ENCODE measurements around the gene H6PD. TPM values are rescaled to one million over a fixed set of nuclear protein-coding genes. Genes with fewer than 3 reads are reported as not detected.

The H6PD gene
- total RNA-seq, 1 donor from 2014 or later: 43.7 TPM

DNA sequence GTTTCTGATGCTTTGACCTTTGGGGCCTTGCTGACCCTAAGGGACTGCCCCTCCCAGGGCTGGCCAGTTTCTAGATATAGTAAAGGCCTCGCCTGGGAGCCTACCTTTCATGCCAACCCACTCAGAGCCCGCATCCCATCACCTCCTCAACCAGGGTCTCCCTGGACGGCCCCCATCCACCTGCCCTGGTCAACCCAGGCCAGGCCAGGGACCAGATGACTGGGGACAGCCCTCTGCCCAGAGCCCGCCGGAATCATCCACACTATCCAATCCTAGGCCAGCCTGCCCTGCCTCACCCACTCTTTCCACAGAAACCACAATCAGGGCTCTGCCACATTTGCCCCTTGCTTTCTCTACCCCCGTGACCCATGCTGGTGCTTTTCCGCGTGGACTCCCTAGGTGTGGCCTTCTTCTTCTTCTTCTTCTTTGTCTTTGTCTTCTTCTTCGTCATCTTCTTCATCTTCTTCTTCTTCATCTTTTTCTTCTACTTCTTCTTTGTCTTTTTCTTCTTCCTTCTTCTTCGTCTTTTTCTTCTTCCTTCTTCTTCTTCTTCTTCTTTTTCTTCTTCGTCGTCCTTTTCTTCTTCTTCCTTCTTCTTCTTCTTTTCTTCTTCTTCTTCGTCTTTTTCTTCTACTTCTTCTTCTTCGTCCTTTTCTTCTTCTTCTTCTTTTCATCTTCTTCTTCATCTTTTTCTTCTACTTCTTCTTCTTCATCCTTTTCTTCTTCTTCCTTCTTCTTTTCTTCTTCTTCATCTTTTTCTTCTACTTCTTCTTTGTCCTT, 11.5 kb upstream of the H6PD start:
- Histone ChIP-seq H3K4me1 (no peaks in the 10 kb centered on the region), H3K27ac (no peak overlapping the region), H3K4me3 (no peak overlapping the region), H3K36me3 (no peaks in the 10 kb centered on the region), H3K9me3 (no peaks in the 10 kb centered on the region), H3K27me3 (no peaks in the 10 kb centered on the region)
- intact Hi-C loops (cut with DNase I): no loop called here
- TF ChIP-seq, protein P1, sequence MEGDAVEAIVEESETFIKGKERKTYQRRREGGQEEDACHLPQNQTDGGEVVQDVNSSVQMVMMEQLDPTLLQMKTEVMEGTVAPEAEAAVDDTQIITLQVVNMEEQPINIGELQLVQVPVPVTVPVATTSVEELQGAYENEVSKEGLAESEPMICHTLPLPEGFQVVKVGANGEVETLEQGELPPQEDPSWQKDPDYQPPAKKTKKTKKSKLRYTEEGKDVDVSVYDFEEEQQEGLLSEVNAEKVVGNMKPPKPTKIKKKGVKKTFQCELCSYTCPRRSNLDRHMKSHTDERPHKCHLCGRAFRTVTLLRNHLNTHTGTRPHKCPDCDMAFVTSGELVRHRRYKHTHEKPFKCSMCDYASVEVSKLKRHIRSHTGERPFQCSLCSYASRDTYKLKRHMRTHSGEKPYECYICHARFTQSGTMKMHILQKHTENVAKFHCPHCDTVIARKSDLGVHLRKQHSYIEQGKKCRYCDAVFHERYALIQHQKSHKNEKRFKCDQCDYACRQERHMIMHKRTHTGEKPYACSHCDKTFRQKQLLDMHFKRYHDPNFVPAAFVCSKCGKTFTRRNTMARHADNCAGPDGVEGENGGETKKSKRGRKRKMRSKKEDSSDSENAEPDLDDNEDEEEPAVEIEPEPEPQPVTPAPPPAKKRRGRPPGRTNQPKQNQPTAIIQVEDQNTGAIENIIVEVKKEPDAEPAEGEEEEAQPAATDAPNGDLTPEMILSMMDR (IDR thresholded peaks at IDR 0.05): no peak
- DNase-seq: no peak
- ATAC-seq: peak; percentile 27

DNA sequence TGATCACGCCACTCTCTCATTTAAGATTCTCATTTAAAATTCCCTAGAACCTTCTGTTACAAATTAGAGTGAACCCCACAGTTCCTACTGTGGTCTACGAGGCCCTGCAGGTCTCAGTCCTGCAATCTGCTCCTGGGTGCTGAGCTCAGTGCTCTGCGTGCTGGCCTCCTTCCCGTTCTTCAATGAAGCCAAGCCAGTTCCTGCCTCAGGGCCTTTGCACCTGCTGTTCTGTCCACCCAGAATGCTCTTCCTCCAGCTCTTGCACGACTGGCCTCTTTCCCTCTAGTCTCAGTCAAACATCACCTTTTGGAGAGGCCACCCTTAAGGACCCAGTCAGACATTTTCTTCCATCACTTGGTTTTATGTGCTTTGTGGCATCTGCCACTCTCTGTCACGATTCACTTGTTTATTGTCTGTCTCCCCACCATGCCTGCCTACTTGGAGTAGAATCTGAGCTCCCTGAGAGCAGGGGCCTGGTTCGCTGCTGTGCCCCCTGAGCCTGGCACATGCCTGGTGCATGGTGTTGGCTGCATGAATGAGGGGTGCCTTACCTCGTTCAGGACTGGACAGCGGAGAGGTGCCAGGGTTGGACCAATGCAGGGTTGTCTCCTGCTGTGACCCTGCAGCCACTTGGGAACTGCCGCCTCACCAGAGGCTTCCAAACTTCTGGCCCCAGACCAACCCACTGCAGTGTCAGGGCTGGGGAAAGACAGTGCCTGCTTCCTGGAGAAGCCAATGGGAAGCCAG, 9.7 kb upstream of the H6PD start:
- TF ChIP-seq, protein P1 (IDR thresholded peaks at IDR 0.05): no peak
- no peaks in the 10 kb centered on the region for H3K9me3 ChIP-seq
- H3K4me1 ChIP-seq: no peaks in the 10 kb centered on the region
- H3K27me3 ChIP-seq: no peaks in the 10 kb centered on the region
- no peaks in the 10 kb centered on the region for H3K36me3 ChIP-seq
- ATAC-seq (no peak), DNase-seq (no peak)
- H3K4me3 ChIP-seq: no peak overlapping the region
- H3K27ac ChIP-seq: no peak overlapping the region
- intact Hi-C loops (cut with DNase I): no loop called here

DNA sequence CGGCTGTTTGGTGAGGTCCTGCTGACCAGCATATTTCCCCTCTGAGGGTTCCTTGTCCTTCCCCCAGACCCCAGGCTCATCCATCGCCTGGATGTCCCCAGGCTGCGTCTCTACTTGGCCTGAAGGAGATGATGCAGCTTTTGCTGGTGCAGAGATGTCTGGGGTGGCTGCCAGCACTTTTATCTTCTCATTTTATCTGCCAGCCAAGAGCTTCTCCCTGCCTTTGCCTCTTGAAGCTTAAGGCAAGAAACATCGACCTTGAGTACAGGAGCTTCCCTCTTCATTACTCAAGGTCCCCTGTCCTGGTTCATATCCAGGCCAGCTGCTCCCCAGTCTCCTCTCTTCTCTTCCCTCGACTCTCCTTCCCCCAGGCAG, 9.2 kb upstream of the H6PD start:
- no peaks in the 10 kb centered on the region for H3K4me1 ChIP-seq
- DNase-seq: no peak
- no peak for ATAC-seq
- no peaks in the 10 kb centered on the region for H3K9me3 ChIP-seq
- H3K4me3 ChIP-seq: no peak overlapping the region
- H3K36me3 ChIP-seq: no peaks in the 10 kb centered on the region
- intact Hi-C loops (cut with DNase I): no loop called here
- TF ChIP-seq, protein P1 (IDR thresholded peaks at IDR 0.05): no peak
- no peak overlapping the region for H3K27ac ChIP-seq
- H3K27me3 ChIP-seq: no peaks in the 10 kb centered on the region

DNA sequence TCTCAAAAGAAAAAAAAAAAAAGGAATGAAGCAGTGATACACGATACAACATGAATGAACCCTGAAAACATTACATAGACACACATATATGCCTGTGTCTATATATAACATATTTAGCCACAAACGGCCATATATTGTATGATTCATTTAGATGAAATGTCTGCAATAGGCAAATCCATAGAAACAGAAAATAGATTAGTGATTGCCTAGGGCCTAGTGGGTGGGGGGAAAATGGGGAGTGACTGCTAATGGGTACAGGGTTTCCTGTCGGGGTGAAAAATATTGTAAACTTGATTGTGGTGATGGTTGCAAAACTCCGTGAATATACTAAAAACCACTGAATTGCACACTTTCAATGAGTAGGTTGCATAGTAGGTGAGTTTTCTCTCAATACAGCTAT, 6.0 kb upstream of the H6PD start:
- ATAC-seq: no peak
- Histone ChIP-seq H3K27ac (no peak overlapping the region), H3K4me3 (no peak overlapping the region), H3K27me3 (no peaks in the 10 kb centered on the region), H3K9me3 (no peaks in the 10 kb centered on the region), H3K4me1 (peaks cover 7% of the 10 kb centered on the region), H3K36me3 (no peaks in the 10 kb centered on the region)
- intact Hi-C loops (cut with DNase I): no loop called here
- TF ChIP-seq, protein P1 (IDR thresholded peaks at IDR 0.05): no peak
- no peak for DNase-seq

- peaks cover 14% of the 10 kb centered on the region for H3K4me1 ChIP-seq
- H3K27me3 ChIP-seq: no peaks in the 10 kb centered on the region
- no peaks in the 10 kb centered on the region for H3K36me3 ChIP-seq
- TF ChIP-seq, protein P1 (IDR thresholded peaks at IDR 0.05): no peak
- no peaks in the 10 kb centered on the region for H3K9me3 ChIP-seq
- ATAC-seq (no peak), DNase-seq (peak; percentile 34)
- H3K4me3 ChIP-seq: no peak overlapping the region
- intact Hi-C loops (cut with DNase I): no loop called here
- no peak overlapping the region for H3K27ac ChIP-seq
These were observed 5.0 kb upstream of the H6PD start for GRCh38 chr1:9229549-9229948.

Measured in upper lobe of right lung (tissue), 1 donor.